WERI-Rb-1 (cell line): ENCODE results near the gene PCSK4.

Experiments used
- DNase-seq: peaks from one replicate; pipeline ENCODE4 v3.0.0-alpha.2; 2020
- H3K27ac ChIP-seq: fragments of 250-450 bp; sonication (Bioruptor Pico); 2 replicates; pipeline ENCODE4 v1.5.1; 2020; ENCODE audit warnings: mild to moderate bottlenecking, moderate library complexity
- H3K27me3 ChIP-seq: fragments of 250-450 bp; sonication (Bioruptor Pico); 2 replicates; pipeline ENCODE4 v1.5.1; 2021; ENCODE audit warnings: mild to moderate bottlenecking, low read depth, moderate library complexity; ENCODE audit not compliant: insufficient read depth, severe bottlenecking
- H3K36me3 ChIP-seq: fragments of 250-450 bp; sonication (Bioruptor Pico); 2 replicates; pipeline ENCODE4 v1.5.1; 2020; ENCODE audit warnings: mild to moderate bottlenecking, moderate library complexity
- H3K4me3 ChIP-seq: 2 replicates; pipeline ENCODE4 v1.5.1; 2011; ENCODE audit warnings: low read depth, mild to moderate bottlenecking, control low read depth, low read length
- H3K9me3 ChIP-seq: fragments of 250-450 bp; sonication (Bioruptor Pico); 2 replicates; pipeline ENCODE4 v1.5.1; 2021; ENCODE audit warnings: mild to moderate bottlenecking, moderate library complexity; ENCODE audit not compliant: severe bottlenecking
- TF ChIP-seq, protein P1 (sequence below): IDR thresholded peaks from 2 replicates; pipeline ENCODE4 v1.5.1; 2011; ENCODE audit warnings: low read depth, mild to moderate bottlenecking, control low read depth, inconsistent platforms, low read length

The PCSK4 gene

DNA sequence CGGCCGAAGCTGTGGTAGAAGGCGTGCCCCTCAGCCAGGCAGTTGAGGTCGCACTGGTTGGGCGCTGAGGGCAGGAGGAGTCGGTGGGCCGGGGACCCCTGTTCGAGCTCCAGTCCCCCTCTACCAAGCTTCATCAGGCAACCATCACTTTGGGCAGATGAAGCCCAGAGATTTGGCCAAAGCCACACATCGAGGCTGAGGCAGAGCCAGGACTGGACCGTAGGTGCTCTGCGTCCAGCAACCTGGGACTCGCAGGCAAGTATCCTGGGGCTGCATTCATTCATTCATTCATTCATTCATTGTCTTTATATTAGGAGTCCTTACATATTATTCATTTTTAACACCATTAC lies 18.3 kb upstream of the PCSK4 start:
- Histone ChIP-seq H3K4me3 (0 out of 2 replicates have a peak overlapping the region, but pooled peaks have one; percentile 15), H3K27me3 (peaks cover 3% of the 10 kb centered on the region), H3K9me3 (no peaks in the 10 kb centered on the region), H3K27ac (peak overlapping the region; percentile 45; the same call in 1 of the 2 replicates), H3K36me3 (no peaks in the 10 kb centered on the region)
- TF ChIP-seq, protein P1, sequence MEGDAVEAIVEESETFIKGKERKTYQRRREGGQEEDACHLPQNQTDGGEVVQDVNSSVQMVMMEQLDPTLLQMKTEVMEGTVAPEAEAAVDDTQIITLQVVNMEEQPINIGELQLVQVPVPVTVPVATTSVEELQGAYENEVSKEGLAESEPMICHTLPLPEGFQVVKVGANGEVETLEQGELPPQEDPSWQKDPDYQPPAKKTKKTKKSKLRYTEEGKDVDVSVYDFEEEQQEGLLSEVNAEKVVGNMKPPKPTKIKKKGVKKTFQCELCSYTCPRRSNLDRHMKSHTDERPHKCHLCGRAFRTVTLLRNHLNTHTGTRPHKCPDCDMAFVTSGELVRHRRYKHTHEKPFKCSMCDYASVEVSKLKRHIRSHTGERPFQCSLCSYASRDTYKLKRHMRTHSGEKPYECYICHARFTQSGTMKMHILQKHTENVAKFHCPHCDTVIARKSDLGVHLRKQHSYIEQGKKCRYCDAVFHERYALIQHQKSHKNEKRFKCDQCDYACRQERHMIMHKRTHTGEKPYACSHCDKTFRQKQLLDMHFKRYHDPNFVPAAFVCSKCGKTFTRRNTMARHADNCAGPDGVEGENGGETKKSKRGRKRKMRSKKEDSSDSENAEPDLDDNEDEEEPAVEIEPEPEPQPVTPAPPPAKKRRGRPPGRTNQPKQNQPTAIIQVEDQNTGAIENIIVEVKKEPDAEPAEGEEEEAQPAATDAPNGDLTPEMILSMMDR = no peak
- DNase-seq = no peak

- Histone ChIP-seq H3K36me3 (no peaks in the 10 kb centered on the region), H3K27me3 (no peaks in the 10 kb centered on the region), H3K9me3 (no peaks in the 10 kb centered on the region), H3K4me3 (peak overlapping the region; percentile 60), H3K27ac (peak overlapping the region; percentile 89)
- DNase-seq = peak; percentile 97
- TF ChIP-seq, protein P1 = no peak
These were observed 17.8 kb upstream of the PCSK4 start for GRCh38 chr19:1507763-1508506.

GRCh38 chr19:1507192-1507660 lies 17.1 kb upstream of the PCSK4 start:
- peak overlapping the region; percentile 60 for H3K4me3 ChIP-seq
- peak overlapping the region; percentile 27 for H3K27ac ChIP-seq
- no peaks in the 10 kb centered on the region for H3K36me3 ChIP-seq
- TF ChIP-seq, protein P1 = no peak
- H3K9me3 ChIP-seq = no peaks in the 10 kb centered on the region
- H3K27me3 ChIP-seq = no peaks in the 10 kb centered on the region
- no peak for DNase-seq

- no peak for DNase-seq
These were observed 16.1 kb upstream of the PCSK4 start for GRCh38 chr19:1505991-1506881.

GRCh38 chr19:1505012-1505411 lies 14.9 kb upstream of the PCSK4 start:
- Histone ChIP-seq H3K9me3 (peaks cover 4% of the 10 kb centered on the region), H3K4me3 (no peak overlapping the region), H3K36me3 (no peaks in the 10 kb centered on the region), H3K27ac (no peak overlapping the region), H3K27me3 (no peaks in the 10 kb centered on the region)
- TF ChIP-seq, protein P1 = no peak
- DNase-seq = no peak

More at GRCh38 chr19:1505991-1506881, 16.1 kb upstream of the PCSK4 start:
- no peaks in the 10 kb centered on the region for H3K36me3 ChIP-seq
- no peaks in the 10 kb centered on the region for H3K9me3 ChIP-seq
- no peak overlapping the region for H3K4me3 ChIP-seq
- TF ChIP-seq, protein P1 = no peak
- H3K27me3 ChIP-seq = no peaks in the 10 kb centered on the region
- H3K27ac ChIP-seq = no peak overlapping the region
